H1 (cell line): ENCODE measurements around the gene RRAS2. TPM values are rescaled to one million over a fixed set of nuclear protein-coding genes. Genes with fewer than 3 reads are reported as not detected.

ENCODE experiments used
- BRCA1 ChIP-seq: IDR thresholded peaks from 2 replicates; pipeline ENCODE4 v1.6.1; 2012; ENCODE audit warnings: low read depth, low read length, improper control_type of control experiment
- CHD2 ChIP-seq: IDR thresholded peaks from 2 replicates; pipeline ENCODE4 v1.6.1; 2012; ENCODE audit warnings: low read length, improper control_type of control experiment
- CREB1 ChIP-seq: IDR thresholded peaks from 2 replicates; pipeline ENCODE4 v1.6.1; 2012; ENCODE audit warnings: inconsistent platforms
- EGR1 ChIP-seq: IDR thresholded peaks from 2 replicates; pipeline ENCODE4 v1.6.1; 2011; ENCODE audit warnings: low read depth, low read length, borderline replicate concordance
- JUN ChIP-seq: IDR thresholded peaks from 2 replicates; pipeline ENCODE4 v1.6.1; 2011; ENCODE audit warnings: low read depth, mild to moderate bottlenecking, improper control_type of control experiment, low read length
- KDM5A ChIP-seq: fragments of 200-600 bp; IDR thresholded peaks from 2 replicates; pipeline ENCODE4 v1.7.1; 2012; ENCODE audit warnings: mild to moderate bottlenecking, low read length, inconsistent platforms, mixed read lengths
- YY1 ChIP-seq: IDR thresholded peaks from 2 replicates; pipeline ENCODE4 v1.6.1; 2011; ENCODE audit warnings: low read depth, mild to moderate bottlenecking, low read length
- polyA plus RNA-seq, 7 experiments: library from polyadenylated mRNA; depleted of rRNA in 3 of 7; stranded (reverse) in 5 of 7; unstranded in 2 of 7; fragments of >200 nt in 5 of 7; fragments of 200-250 nt in 2 of 7; gene quantifications; 1 replicate in 5 of 7; 2 replicates in 1 of 7; 4 replicates in 1 of 7; pipeline versions ENCODE4 v1.2.1 to v1.2.3, GENCODE V29; 2011 to 2013; ENCODE audit warnings: missing spikeins in 2 of 7, mixed read lengths in 2 of 7
- total RNA-seq: library from RNA; stranded (reverse); fragmentation: NEBNext Ultra II Directional; extraction: Animal tissue kit (Norgen Biotek cat#: 25700); gene quantifications from 2 replicates; pipeline ENCODE4 v1.2.1, GENCODE V29; 2021
- TF ChIP-seq, protein P1 (sequence below): fragments of 300-600 bp; sonication (generic); IDR thresholded peaks from 2 replicates; pipeline ENCODE4 v1.7.1; 2012; ENCODE audit warnings: low read length, moderate library complexity, mild to moderate bottlenecking, inconsistent platforms; ENCODE audit not compliant: insufficient replicate concordance
- TF ChIP-seq, protein P2 (sequence below): IDR thresholded peaks from 2 replicates; pipeline ENCODE4 v1.6.1; 2011; ENCODE audit warnings: low read length, improper control_type of control experiment

RRAS2 gene
- total and polyA plus RNA-seq, 2 of the 8 experiments (the other 6 are each of a cell fraction or from before 2014, with no cell fraction given) = 72.3 to 234 TPM

DNA sequence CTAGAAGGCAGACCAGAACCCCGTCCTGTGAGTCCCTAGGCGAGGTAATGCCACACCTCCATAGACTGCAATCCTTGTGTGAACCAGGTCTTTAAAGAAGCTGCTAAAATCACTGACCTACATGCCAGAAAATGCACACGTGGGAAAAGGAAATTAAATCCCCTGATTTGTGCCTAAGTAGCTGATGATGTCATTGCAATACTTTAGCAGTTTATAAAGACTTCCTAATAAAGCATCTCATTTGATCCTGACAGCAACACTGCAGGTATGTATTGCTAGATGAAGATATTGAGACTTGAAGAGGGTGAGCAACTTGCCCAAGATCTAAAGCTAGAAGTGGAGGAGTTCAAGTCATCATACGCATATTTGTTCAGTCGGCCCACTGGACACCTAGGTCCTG, 107.2 kb downstream of the RRAS2 start (continued):
- TF ChIP-seq, protein P1, sequence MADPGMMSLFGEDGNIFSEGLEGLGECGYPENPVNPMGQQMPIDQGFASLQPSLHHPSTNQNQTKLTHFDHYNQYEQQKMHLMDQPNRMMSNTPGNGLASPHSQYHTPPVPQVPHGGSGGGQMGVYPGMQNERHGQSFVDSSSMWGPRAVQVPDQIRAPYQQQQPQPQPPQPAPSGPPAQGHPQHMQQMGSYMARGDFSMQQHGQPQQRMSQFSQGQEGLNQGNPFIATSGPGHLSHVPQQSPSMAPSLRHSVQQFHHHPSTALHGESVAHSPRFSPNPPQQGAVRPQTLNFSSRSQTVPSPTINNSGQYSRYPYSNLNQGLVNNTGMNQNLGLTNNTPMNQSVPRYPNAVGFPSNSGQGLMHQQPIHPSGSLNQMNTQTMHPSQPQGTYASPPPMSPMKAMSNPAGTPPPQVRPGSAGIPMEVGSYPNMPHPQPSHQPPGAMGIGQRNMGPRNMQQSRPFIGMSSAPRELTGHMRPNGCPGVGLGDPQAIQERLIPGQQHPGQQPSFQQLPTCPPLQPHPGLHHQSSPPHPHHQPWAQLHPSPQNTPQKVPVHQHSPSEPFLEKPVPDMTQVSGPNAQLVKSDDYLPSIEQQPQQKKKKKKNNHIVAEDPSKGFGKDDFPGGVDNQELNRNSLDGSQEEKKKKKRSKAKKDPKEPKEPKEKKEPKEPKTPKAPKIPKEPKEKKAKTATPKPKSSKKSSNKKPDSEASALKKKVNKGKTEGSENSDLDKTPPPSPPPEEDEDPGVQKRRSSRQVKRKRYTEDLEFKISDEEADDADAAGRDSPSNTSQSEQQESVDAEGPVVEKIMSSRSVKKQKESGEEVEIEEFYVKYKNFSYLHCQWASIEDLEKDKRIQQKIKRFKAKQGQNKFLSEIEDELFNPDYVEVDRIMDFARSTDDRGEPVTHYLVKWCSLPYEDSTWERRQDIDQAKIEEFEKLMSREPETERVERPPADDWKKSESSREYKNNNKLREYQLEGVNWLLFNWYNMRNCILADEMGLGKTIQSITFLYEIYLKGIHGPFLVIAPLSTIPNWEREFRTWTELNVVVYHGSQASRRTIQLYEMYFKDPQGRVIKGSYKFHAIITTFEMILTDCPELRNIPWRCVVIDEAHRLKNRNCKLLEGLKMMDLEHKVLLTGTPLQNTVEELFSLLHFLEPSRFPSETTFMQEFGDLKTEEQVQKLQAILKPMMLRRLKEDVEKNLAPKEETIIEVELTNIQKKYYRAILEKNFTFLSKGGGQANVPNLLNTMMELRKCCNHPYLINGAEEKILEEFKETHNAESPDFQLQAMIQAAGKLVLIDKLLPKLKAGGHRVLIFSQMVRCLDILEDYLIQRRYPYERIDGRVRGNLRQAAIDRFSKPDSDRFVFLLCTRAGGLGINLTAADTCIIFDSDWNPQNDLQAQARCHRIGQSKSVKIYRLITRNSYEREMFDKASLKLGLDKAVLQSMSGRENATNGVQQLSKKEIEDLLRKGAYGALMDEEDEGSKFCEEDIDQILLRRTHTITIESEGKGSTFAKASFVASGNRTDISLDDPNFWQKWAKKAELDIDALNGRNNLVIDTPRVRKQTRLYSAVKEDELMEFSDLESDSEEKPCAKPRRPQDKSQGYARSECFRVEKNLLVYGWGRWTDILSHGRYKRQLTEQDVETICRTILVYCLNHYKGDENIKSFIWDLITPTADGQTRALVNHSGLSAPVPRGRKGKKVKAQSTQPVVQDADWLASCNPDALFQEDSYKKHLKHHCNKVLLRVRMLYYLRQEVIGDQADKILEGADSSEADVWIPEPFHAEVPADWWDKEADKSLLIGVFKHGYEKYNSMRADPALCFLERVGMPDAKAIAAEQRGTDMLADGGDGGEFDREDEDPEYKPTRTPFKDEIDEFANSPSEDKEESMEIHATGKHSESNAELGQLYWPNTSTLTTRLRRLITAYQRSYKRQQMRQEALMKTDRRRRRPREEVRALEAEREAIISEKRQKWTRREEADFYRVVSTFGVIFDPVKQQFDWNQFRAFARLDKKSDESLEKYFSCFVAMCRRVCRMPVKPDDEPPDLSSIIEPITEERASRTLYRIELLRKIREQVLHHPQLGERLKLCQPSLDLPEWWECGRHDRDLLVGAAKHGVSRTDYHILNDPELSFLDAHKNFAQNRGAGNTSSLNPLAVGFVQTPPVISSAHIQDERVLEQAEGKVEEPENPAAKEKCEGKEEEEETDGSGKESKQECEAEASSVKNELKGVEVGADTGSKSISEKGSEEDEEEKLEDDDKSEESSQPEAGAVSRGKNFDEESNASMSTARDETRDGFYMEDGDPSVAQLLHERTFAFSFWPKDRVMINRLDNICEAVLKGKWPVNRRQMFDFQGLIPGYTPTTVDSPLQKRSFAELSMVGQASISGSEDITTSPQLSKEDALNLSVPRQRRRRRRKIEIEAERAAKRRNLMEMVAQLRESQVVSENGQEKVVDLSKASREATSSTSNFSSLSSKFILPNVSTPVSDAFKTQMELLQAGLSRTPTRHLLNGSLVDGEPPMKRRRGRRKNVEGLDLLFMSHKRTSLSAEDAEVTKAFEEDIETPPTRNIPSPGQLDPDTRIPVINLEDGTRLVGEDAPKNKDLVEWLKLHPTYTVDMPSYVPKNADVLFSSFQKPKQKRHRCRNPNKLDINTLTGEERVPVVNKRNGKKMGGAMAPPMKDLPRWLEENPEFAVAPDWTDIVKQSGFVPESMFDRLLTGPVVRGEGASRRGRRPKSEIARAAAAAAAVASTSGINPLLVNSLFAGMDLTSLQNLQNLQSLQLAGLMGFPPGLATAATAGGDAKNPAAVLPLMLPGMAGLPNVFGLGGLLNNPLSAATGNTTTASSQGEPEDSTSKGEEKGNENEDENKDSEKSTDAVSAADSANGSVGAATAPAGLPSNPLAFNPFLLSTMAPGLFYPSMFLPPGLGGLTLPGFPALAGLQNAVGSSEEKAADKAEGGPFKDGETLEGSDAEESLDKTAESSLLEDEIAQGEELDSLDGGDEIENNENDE = no peak
- TF ChIP-seq KDM5A (no peak), BRCA1 (no peak), CREB1 (no peak), CHD2 (no peak), EGR1 (no peak), JUN (no peak), YY1 (no peak)
- TF ChIP-seq, protein P2, sequence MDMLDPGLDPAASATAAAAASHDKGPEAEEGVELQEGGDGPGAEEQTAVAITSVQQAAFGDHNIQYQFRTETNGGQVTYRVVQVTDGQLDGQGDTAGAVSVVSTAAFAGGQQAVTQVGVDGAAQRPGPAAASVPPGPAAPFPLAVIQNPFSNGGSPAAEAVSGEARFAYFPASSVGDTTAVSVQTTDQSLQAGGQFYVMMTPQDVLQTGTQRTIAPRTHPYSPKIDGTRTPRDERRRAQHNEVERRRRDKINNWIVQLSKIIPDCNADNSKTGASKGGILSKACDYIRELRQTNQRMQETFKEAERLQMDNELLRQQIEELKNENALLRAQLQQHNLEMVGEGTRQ = no peak
